Aorta (tissue), 5 donors: ENCODE measurements around the gene PRAMEF18. TPM values are rescaled to one million over a fixed set of nuclear protein-coding genes. Genes with fewer than 3 reads are reported as not detected.
"Not testable (repeated sequence)": the region's sequence is repeated elsewhere in the genome, so short reads cannot be mapped to it uniquely, and the experiment has no call there.

ENCODE experiments used
- ATAC-seq: fragments of 200-7000 bp; cut with Tn5 transposase; one replicate; pipeline ENCODE4 v1.9.1; 2022; ENCODE audit warnings: moderate library complexity; ENCODE audit not compliant: low FRiP score
- DNase-seq, 2 donors: peaks; one replicate each; pipeline ENCODE4 v3.0.0-alpha.2; 2020
- H3K27ac ChIP-seq, 2 donors: one replicate each; pipeline ENCODE4 v1.5.1; 2013; ENCODE audit warnings: low read length in 2 of 2, mild to moderate bottlenecking in 2 of 2, moderate library complexity in 2 of 2, control low read depth in 1 of 2, inconsistent platforms in 1 of 2, low read depth in 1 of 2
- H3K27me3 ChIP-seq, 2 donors: one replicate each; pipeline ENCODE4 v1.6.1; 2013; ENCODE audit warnings: control low read depth in 1 of 2, low read length in 1 of 2, mild to moderate bottlenecking in 1 of 2, moderate library complexity in 1 of 2; ENCODE audit not compliant: insufficient read depth in 2 of 2, control insufficient read depth in 1 of 2
- H3K36me3 ChIP-seq, 2 donors: one replicate each; pipeline ENCODE4 v1.6.1; 2013; ENCODE audit warnings: control low read depth in 1 of 2, low read length in 1 of 2, mild to moderate bottlenecking in 1 of 2; ENCODE audit not compliant: insufficient read depth in 2 of 2, control insufficient read depth in 1 of 2
- H3K4me1 ChIP-seq, 2 donors: one replicate each; pipeline ENCODE4 v1.6.1; 2013; ENCODE audit warnings: low read length in 2 of 2, control low read depth in 1 of 2, mild to moderate bottlenecking in 1 of 2, moderate library complexity in 1 of 2; ENCODE audit not compliant: insufficient read depth in 2 of 2, control insufficient read depth in 1 of 2
- H3K4me3 ChIP-seq, 2 donors: one replicate each; pipeline ENCODE4 v1.5.1; 2013; ENCODE audit warnings: low read length in 2 of 2, control low read depth in 1 of 2, mild to moderate bottlenecking in 1 of 2
- H3K9me3 ChIP-seq: one replicate; pipeline ENCODE4 v1.6.1; 2013; ENCODE audit warnings: mild to moderate bottlenecking, low read length; ENCODE audit not compliant: control insufficient read depth
- WGBS, 2 donors: extraction: QIAGEN DNeasy Blood & Tissue Kit; methylation state at CpG; one replicate each; pipeline ENCODE4 v1.1.7; 2013; 5-methylcytosine and 5-hydroxymethylcytosine counted together
- intact Hi-C, 2 donors: fragments of 100-400 bp; cut with DNase I; formaldehyde crosslinking; loops; one replicate each; pipeline versions ENCODE4 v1.14.2 to v1.15.0; 2022
- polyA plus RNA-seq, 2 donors: library from polyadenylated mRNA; stranded (reverse); fragments of 200-250 nt; gene quantifications; one replicate each; pipeline ENCODE4 v1.2.3, GENCODE V29; 2013
- total RNA-seq, 2 donors: library from RNA; stranded (reverse); fragmentation: NEBNext Ultra II Directional; extraction: Animal tissue kit (Norgen Biotek cat#: 25700); gene quantifications; one replicate each; pipeline ENCODE4 v1.2.1, GENCODE V29; 2021
- donor health status: healthy with polysubstance abuse.
- donor health status: Bipolar disorder and iron deficiency.
- donor health status: DM: no; HTN: no; CAD: no.
- donor health status: DM: no; HTN: no; CAD: no.
- donor health status: DM: yes; HTN: yes; CAD: no.

The PRAMEF18 gene
- total and polyA plus RNA-seq, 4 donors, result not detected

- Histone ChIP-seq H3K4me1 (no peaks in the 10 kb centered on the region), H3K27ac (no peak overlapping the region), H3K9me3 (peaks cover 1% of the 10 kb centered on the region), H3K4me3 (no peak overlapping the region), H3K36me3 (no peaks in the 10 kb centered on the region), H3K27me3 (peaks cover 0 to 2% of the 10 kb centered on the region in 2 donors)
- WGBS, 2 donors, result 76 to 77% methylated on average over 5 of the region's 5 CpGs
- DNase-seq, result no peak
- peak; percentile 48 for ATAC-seq
- intact Hi-C loops, result no loop called here
These were observed 1.4 kb downstream of the PRAMEF18 start for GRCh38 chr1:13224480-13225060.

GRCh38 chr1:13222788-13223187 lies 3.2 kb downstream of the PRAMEF18 start:
- H3K4me3 ChIP-seq, H3K27ac ChIP-seq, H3K9me3 ChIP-seq, intact Hi-C loops, ATAC-seq, H3K27me3 ChIP-seq, H3K36me3 ChIP-seq, H3K4me1 ChIP-seq, DNase-seq: not testable (repeated sequence)
- no CpG with 5 or more reads among the region's 4 CpGs for WGBS, 2 donors

DNA sequence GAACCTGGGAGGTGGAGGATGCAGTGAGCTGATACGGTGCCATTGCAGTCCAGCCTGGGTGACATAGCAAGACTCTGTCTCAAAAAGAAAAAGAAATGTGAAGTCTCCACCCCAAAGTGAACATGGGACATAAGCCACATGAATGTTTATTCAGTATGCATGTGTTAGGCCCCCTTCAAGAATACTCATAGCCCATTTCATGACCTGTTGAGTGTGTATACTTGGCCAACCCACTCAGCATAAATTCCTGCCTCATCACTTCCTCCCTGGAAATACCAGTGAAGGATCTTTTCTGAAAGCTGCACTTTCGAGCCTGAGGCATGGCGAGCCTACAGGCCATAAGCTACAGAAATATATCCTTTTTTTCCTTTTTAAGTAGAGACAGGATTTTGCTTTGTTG lies 6.8 kb downstream of the PRAMEF18 start:
- H3K4me1 ChIP-seq, ATAC-seq, H3K4me3 ChIP-seq, H3K9me3 ChIP-seq, DNase-seq, H3K27me3 ChIP-seq, H3K36me3 ChIP-seq, H3K27ac ChIP-seq, intact Hi-C loops: not testable (repeated sequence)
- WGBS, 2 donors, result no CpG with 5 or more reads among the region's 3 CpGs

GRCh38 chr1:13216619-13217018 lies 9.3 kb downstream of the PRAMEF18 start:
- WGBS, 2 donors, result no CpG with 5 or more reads among the region's 7 CpGs
- DNase-seq, H3K27ac ChIP-seq, H3K4me1 ChIP-seq, H3K36me3 ChIP-seq, intact Hi-C loops, H3K9me3 ChIP-seq, ATAC-seq, H3K4me3 ChIP-seq, H3K27me3 ChIP-seq: not testable (repeated sequence)

GRCh38 chr1:13208712-13209111 lies 17.2 kb downstream of the PRAMEF18 start:
- H3K9me3 ChIP-seq, H3K36me3 ChIP-seq, H3K27me3 ChIP-seq, H3K4me3 ChIP-seq, intact Hi-C loops, ATAC-seq, DNase-seq, H3K4me1 ChIP-seq, H3K27ac ChIP-seq: not testable (repeated sequence)
- no CpG with 5 or more reads among the region's 9 CpGs for WGBS, 2 donors

GRCh38 chr1:13201309-13201708 lies 24.6 kb downstream of the PRAMEF18 start, which contains the start of gene PRAMEF13:
Gene PRAMEF13 (minus strand): TSS chr1:13201409. CDS start chr1:13199589, 1,820 bp downstream.
- H3K9me3 ChIP-seq, DNase-seq, H3K36me3 ChIP-seq, H3K27ac ChIP-seq, H3K27me3 ChIP-seq, H3K4me1 ChIP-seq, intact Hi-C loops, ATAC-seq, H3K4me3 ChIP-seq: not testable (repeated sequence)
- WGBS, 2 donors, result no CpG with 5 or more reads among the region's 5 CpGs

Other genes with a start within 250 kb of the PRAMEF18 start
- not detected for gene PRAMEF27, start 169.6 kb downstream of the PRAMEF18 start, total RNA-seq
- not detected for gene PRAMEF27, start 169.6 kb downstream of the PRAMEF18 start, polyA plus RNA-seq
- gene HNRNPCL3, start 165.4 kb downstream of the PRAMEF18 start, total RNA-seq, result not detected
- gene HNRNPCL3, start 165.4 kb downstream of the PRAMEF18 start, polyA plus RNA-seq, result not detected
- gene PRAMEF25, start 155.4 kb downstream of the PRAMEF18 start, total RNA-seq, result not detected
- gene PRAMEF25, start 155.4 kb downstream of the PRAMEF18 start, polyA plus RNA-seq, result not detected
- gene HNRNPCL2, start 109.3 kb downstream of the PRAMEF18 start, total RNA-seq, result not detected
- not detected for gene HNRNPCL2, start 109.3 kb downstream of the PRAMEF18 start, polyA plus RNA-seq
- gene PRAMEF26, start 70.1 kb downstream of the PRAMEF18 start, total RNA-seq, result not detected
- not detected for gene PRAMEF26, start 70.1 kb downstream of the PRAMEF18 start, polyA plus RNA-seq
- not detected for gene HNRNPCL4, start 60.5 kb downstream of the PRAMEF18 start, total RNA-seq
- not detected for gene HNRNPCL4, start 60.5 kb downstream of the PRAMEF18 start, polyA plus RNA-seq
- gene PRAMEF9, start 54.3 kb downstream of the PRAMEF18 start, total RNA-seq, result not detected
- not detected for gene PRAMEF9, start 54.3 kb downstream of the PRAMEF18 start, polyA plus RNA-seq
- not detected for gene PRAMEF13, start 24.7 kb downstream of the PRAMEF18 start, total RNA-seq
- gene PRAMEF13, start 24.7 kb downstream of the PRAMEF18 start, polyA plus RNA-seq, result not detected
- not detected for gene PRAMEF5, start 28.0 kb upstream of the PRAMEF18 start, total RNA-seq
- not detected for gene PRAMEF5, start 28.0 kb upstream of the PRAMEF18 start, polyA plus RNA-seq
- not detected for gene PRAMEF8, start 59.0 kb upstream of the PRAMEF18 start, total RNA-seq
- gene PRAMEF8, start 59.0 kb upstream of the PRAMEF18 start, polyA plus RNA-seq, result not detected
- not detected for gene PRAMEF33, start 77.4 kb upstream of the PRAMEF18 start, total RNA-seq
- gene PRAMEF33, start 77.4 kb upstream of the PRAMEF18 start, polyA plus RNA-seq, result not detected
- not detected for gene PRAMEF15, start 89.4 kb upstream of the PRAMEF18 start, total RNA-seq
- not detected for gene PRAMEF15, start 89.4 kb upstream of the PRAMEF18 start, polyA plus RNA-seq
- not detected for gene PRAMEF14, start 121.0 kb upstream of the PRAMEF18 start, total RNA-seq
- gene PRAMEF14, start 121.0 kb upstream of the PRAMEF18 start, polyA plus RNA-seq, result not detected
- not detected for gene PRAMEF19, start 145.8 kb upstream of the PRAMEF18 start, total RNA-seq
- gene PRAMEF19, start 145.8 kb upstream of the PRAMEF18 start, polyA plus RNA-seq, result not detected
- gene PRAMEF17, start 163.5 kb upstream of the PRAMEF18 start, total RNA-seq, result not detected
- gene PRAMEF17, start 163.5 kb upstream of the PRAMEF18 start, polyA plus RNA-seq, result not detected
- gene PRAMEF20, start 184.3 kb upstream of the PRAMEF18 start, total RNA-seq, result not detected
- gene PRAMEF20, start 184.3 kb upstream of the PRAMEF18 start, polyA plus RNA-seq, result not detected